ENCODE data around the gene RPUSD2.
A peak's percentile ranks its signal among the peaks of the same experiment; 100 is the strongest.

The RPUSD2 gene

DNA sequence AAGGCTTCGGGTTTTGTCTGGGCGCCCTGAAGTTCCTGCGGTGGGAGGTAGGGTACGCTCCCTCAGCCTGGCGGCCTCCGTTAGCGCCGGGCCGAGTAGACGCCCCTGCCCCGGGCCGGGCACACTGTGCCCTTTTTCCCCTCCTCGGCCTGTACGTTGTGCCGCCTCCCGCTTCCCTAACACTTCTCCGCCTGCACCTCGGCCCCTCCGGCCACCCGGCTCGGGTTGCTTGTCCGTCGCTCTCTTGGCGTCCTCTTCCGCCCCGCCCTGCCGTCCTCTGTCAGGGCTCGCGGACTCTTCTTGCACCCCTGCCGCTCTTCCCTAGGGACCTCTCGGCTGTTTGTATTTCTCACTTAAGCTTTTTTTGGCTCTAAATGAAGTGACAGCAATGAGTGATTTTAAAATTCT is 25.3 kb downstream of the RPUSD2 start:
- TF ChIP-seq, protein P1, sequence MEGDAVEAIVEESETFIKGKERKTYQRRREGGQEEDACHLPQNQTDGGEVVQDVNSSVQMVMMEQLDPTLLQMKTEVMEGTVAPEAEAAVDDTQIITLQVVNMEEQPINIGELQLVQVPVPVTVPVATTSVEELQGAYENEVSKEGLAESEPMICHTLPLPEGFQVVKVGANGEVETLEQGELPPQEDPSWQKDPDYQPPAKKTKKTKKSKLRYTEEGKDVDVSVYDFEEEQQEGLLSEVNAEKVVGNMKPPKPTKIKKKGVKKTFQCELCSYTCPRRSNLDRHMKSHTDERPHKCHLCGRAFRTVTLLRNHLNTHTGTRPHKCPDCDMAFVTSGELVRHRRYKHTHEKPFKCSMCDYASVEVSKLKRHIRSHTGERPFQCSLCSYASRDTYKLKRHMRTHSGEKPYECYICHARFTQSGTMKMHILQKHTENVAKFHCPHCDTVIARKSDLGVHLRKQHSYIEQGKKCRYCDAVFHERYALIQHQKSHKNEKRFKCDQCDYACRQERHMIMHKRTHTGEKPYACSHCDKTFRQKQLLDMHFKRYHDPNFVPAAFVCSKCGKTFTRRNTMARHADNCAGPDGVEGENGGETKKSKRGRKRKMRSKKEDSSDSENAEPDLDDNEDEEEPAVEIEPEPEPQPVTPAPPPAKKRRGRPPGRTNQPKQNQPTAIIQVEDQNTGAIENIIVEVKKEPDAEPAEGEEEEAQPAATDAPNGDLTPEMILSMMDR (IDR thresholded peaks at IDR 0.05; ENCODE audit: low read depth, low read length, missing control alignments): peak; percentile 34
- in situ Hi-C loops (cut with HindIII; ENCODE audit: low sequenced_read_pairs): no loop called here
- no peak for DNase-seq (ENCODE audit: low read depth)
- peak overlapping the region; percentile 83 for H3K4me3 ChIP-seq (ENCODE audit: low read depth, low read length)

DNA sequence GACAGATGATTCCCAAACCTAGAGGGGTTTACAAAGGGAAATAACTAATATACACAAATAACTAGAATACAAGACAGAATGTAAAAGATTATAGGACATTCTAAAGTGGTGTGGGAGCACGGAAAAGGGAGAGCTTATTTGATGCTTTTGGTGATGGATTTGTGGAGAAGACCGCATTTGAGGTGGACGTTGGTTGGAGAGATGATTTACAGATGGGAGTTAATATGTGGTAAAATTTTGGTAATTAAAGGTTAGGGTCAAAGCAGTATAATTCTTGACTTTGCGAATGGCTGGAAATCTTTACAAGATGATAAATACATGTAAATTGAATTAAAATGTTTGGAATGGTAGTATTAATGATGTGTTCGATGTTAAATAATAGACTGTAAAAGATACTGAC is 26.1 kb downstream of the RPUSD2 start:
- TF ChIP-seq, protein P1 (IDR thresholded peaks at IDR 0.05; ENCODE audit: low read depth, low read length, missing control alignments): no peak
- H3K4me3 ChIP-seq (ENCODE audit: low read depth, low read length): peak overlapping the region; percentile 83
- DNase-seq (ENCODE audit: low read depth): no peak

DNA sequence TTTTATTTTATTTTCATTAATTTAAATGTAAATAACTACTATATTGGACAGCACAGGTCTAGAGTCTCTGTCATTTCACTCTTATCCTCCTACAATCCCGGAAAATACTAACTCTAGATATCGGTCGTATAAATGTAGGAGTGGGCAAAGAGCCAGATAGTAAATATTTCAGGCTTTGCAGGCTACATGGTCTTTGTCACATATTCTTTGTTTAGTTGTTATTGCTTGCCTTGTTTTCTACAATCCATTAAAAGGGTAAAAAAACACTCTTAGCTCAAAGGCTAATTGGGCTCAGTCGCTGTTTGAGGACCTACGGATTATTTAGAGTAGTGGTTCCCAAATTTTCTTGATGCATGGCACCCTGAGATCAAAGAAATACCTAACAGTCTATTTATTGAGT is 26.7 kb downstream of the RPUSD2 start:
- TF ChIP-seq, protein P1 (IDR thresholded peaks at IDR 0.05; ENCODE audit: low read depth, low read length, missing control alignments): no peak
- in situ Hi-C loops (cut with HindIII; ENCODE audit: low sequenced_read_pairs): no loop called here
- no peak for DNase-seq (ENCODE audit: low read depth)
- peak overlapping the region; percentile 4 for H3K4me3 ChIP-seq (ENCODE audit: low read depth, low read length)

More for the DNA sequence above, 26.1 kb downstream of the RPUSD2 start:
- in situ Hi-C loops (cut with HindIII; ENCODE audit: low sequenced_read_pairs): no loop called here

DNA sequence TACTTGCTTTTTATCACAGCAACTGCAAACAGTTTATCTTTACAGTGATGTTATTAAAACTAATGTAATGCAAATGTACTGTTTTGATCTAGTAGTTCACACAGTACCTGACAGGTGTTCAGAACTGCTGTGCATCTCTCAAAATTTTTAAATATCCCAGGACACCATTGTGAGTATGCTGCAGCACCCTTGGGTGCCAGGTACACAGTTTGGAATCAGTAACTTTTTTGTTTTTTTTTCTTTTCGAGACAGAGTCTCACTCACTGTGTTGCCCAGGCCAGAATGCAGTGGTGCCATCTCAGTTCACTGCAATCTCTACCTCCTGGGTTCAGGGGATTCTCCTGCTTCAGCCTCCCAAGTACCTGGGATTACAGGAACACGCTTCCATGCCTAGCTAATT is 27.9 kb downstream of the RPUSD2 start:
- TF ChIP-seq, protein P1 (IDR thresholded peaks at IDR 0.05; ENCODE audit: low read depth, low read length, missing control alignments): no peak
- H3K4me3 ChIP-seq (ENCODE audit: low read depth, low read length): no peak overlapping the region
- in situ Hi-C loops (cut with HindIII; ENCODE audit: low sequenced_read_pairs): no loop called here
- DNase-seq (ENCODE audit: low read depth): no peak

DNA sequence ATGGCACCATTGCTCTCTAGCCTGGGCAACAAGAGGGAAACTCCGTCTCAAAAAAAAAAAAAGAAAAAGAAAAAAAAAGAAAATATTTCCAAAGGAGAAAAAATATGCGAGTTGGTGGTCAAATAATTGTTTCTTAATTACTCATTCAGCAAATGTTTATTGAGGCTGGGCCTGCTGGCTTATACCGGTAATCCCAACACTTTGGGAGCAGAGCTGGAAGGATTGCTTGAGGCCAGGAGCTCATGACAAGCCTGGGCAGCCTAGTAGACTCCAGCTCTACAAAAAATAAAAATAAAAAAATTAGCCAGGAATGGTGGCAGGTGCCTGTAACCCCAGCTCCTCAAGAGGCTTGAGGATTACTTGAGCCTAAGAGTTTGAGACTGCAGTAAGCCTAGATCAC is 29.0 kb downstream of the RPUSD2 start:
- in situ Hi-C loops (cut with HindIII; ENCODE audit: low sequenced_read_pairs): no loop called here
- DNase-seq (ENCODE audit: low read depth): no peak
- H3K4me3 ChIP-seq (ENCODE audit: low read depth, low read length): no peak overlapping the region
- TF ChIP-seq, protein P1 (IDR thresholded peaks at IDR 0.05; ENCODE audit: low read depth, low read length, missing control alignments): no peak

DNA sequence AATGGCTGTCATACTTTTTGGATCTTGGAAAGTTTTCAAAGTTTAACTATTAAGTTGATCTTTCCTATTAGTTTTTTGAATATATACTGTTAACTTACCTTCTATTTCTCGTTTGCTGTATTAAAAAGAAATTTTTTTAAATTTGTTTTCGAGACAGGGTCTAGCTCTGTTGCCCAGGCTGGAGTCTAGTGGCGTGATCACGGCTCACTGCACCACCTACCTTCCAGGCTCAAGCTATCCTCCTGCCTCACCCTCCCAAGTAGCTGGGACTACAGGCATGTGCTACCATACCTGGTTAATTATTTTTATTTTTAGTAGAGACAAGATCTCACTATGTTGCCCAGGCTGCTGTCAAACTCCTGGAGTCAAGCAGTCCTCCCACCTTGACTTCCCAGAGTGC is 29.6 kb downstream of the RPUSD2 start:
- no peak overlapping the region for H3K4me3 ChIP-seq (ENCODE audit: low read depth, low read length)
- TF ChIP-seq, protein P1 (IDR thresholded peaks at IDR 0.05; ENCODE audit: low read depth, low read length, missing control alignments): no peak
- DNase-seq (ENCODE audit: low read depth): no peak
- in situ Hi-C loops (cut with HindIII; ENCODE audit: low sequenced_read_pairs): no loop called here

DNA sequence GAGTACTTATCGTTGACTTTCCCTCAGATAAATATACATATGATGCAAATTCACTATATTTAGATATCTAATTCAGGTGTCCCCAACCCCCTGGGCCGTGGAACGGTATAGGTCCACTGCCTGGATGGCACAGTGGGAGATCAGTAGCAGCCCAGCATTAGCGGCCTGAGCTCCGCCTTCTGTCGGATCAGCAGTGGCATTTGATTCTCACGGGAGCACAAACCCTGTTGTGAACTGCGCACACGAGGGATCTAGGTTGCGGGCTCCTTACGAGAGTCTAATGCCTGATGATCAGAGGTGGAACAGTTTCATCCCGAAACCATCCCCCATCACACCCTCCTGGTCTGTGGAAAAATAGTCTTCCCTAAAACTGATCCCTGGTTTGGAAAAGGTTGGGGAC is 31.9 kb downstream of the RPUSD2 start:
- DNase-seq (ENCODE audit: low read depth): no peak
- TF ChIP-seq, protein P1 (IDR thresholded peaks at IDR 0.05; ENCODE audit: low read depth, low read length, missing control alignments): no peak
- in situ Hi-C loops (cut with HindIII; ENCODE audit: low sequenced_read_pairs): no loop called here
- no peak overlapping the region for H3K4me3 ChIP-seq (ENCODE audit: low read depth, low read length)
